GM21447 (cell line): Measurements from ENCODE around the gene RNF121.
"Not testable (repeated sequence)": the region's sequence is repeated elsewhere in the genome, so short reads cannot be mapped to it uniquely, and the experiment has no call there.

Source experiments
- ATAC-seq: cut with Tn5 transposase; IDR thresholded peaks from one replicate; pipeline ENCODE4 v1.9.1; 2021; ENCODE audit not compliant: unreplicated experiment

RNF121 gene

DNA sequence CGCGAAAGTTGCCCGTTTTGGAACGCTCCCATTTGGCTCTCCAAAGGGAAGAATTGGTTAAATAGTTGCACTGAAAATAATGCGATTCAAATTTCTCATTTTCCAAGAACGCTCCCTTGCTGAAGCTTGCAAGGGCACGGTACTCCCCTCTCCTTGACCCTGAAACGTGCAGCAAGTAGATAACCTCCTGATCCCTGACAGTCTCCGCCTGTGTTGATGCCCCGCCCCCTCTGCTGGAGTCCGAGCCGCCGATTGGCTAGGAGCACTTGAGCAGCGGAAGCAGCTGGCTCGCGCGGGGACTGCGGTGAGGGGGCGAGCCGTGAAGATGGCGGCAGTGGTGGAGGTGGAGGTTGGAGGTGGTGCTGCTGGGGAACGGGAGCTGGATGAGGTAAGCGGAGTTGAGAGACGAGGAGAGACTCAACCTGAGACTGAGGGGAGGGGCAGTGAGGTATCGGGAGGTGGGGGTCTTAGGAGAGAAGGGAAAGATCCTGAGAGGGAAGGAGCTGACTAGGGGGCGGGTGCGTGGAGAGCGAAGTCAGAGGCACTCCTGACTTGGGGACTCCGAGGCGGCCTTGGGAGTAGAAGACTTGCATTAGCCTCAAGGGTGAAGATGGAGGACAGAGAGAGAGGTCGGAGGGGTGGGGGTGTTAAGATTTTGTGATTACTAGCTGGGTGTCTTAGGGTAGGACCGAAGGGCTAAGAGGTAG, at the start of gene RNF121:
Gene RNF121 (plus strand): TSS at position 310 of the 707 bp plus-strand sequence. CDS start 16 bp downstream, at position 326.
- peak; percentile 78 for ATAC-seq

DNA sequence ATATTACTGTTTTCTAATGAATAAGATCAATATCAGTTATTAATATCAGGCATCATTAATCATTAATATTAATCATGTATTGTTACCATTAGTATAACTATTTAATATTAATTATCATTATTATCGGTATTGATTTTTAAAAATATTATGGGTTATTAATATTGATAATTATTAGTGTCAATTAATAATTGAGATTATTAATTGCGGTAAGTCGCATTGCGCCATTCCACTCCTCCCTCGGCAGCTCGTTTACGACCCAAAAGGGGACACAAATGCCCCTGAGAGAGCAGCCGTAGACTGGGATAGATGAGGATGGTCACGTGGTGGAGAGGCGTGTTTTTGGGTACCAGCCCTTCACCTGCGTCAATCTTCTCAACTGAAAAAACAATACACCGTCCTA, 43.0 kb upstream of the RNF121 start:
- not testable (repeated sequence) for ATAC-seq

DNA sequence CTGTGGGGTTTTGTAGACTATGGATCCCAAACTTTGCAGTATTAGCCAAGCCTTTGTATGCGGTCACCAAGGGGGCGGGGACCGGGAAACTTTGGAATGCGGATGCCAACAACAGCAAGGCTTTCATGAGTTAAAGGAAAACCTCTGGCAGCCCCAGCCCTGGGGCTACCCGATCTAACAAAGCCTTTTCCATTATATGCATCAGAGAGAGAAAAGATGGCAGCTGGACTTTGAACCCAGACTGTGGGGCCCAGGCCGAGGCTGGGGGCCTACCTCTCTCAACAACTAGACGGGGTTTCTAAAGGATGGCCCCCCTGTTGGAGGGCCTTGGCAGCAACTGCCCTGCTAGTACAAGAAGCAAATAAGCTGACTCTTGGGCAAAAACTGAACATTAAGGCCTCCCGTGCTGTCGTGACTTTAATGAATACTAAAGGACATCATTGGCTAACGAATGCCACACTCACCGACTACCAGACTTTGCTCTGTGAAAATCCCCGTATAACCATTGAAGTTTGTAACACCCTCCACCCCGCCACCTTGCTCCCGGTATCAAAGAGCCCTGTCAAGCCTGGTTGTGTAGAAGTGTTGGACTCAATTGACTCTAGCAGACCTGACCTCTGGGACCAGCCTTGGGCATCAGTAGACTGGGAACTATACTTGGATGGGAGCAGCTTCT, 40.4 kb upstream of the RNF121 start:
- not testable (repeated sequence) for ATAC-seq

DNA sequence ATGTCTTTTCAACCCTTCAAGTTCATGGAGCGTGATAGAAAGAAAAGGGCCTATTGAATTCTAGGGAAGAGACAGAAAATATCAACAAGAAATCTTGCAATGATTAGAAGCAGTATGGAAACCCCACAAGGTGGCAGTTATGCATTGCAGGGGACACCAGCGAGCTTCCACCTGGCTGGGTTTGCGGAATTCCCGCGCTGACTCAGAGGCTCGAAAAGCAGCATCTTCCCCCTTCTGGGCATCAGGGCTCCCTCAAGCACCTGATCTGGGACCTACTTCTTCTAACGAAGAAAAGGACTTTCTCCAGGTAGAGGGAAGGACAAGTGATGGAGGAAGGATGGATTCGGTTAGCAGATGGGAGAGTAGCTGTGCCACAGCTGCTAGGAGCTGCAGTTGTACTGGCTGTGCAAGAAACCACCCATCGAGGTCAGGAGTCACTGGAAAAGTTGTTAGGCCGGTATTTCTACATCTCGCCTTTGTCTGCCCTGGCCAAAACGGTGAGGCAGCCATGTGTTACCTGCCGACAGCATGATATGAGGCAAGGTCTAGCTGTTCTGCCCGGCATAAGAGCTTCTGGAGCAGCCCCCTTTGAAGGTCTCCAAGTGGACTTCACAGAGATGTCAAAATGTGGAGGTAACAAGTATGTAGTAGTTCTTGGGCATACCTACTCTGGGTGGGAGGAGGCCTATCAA, 39.5 kb upstream of the RNF121 start:
- not testable (repeated sequence) for ATAC-seq

DNA sequence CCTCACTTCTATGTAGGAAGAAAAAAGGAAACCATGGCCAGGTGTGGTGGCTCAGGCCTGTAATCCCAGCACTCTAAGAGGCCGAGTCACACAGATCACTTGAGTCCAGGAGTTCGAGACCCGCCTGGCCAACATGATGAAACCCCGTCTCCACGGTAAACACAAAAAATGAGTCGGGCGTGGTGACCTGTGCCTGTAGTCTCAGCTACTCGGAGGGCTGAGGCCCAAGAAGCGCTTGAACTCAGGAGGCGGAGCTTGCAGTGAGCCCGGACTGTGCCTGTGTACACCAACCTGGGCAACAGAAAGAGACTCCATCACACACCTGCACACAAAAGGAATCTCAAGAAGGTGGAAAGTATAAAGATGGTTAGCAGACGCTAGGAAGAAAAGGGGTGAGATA, 32.9 kb upstream of the RNF121 start:
- no peak for ATAC-seq

DNA sequence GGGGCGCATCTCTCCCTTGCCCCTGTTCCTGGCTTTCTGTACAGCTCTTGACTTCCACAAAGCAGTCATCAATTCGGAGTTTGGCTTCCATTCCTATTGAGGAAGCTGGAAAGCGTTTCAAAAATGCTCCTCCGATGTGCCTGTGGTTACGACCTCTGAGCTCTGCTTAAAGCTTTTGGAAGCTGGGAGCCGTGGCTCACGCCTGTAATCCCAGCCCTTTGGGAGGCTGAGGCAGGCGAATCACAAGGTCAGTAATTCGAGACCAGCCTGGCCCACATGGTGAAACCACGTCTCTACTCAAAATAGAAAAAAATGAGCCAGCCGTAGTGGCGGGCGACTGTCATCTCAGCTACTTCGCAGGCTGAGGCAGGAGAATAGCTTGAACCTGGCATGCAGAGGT, 27.7 kb upstream of the RNF121 start:
- not testable (repeated sequence) for ATAC-seq

DNA sequence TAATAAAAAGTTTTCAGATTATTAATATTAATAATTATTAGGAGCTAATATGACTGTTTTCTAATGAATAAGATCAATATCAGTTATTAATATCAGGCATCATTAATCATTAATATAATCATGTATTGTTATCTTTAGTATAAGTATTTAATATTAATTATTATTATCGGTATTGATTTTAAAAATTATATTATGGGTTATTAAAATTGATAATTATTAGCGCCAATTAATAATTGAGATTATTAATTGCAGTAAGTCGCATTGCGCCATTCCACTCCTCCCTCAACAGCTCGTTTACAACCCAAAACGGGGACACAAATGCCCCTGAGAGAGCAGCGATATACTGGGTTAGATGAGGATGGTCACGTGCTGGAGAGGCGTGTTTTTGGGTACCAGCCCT, 20.6 kb upstream of the RNF121 start:
- ATAC-seq = no peak

DNA sequence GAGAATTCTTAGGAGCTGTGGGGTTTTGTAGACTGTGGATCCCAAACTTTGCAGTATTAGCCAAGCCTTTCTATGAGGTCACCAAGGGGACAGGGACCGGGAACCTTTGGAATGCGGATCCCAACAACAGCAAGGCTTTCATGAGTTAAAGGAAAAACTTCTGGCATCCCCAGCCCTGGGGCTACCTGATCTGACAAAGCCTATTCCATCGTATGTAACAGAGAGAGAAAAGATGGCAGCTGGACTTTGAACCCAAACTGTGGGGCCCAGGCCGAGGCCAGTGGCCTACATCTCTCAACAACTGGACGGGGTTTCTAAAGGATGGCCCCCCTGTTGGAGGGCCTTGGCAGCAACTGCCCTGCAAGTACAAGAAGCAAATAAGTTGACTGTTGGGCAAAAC, 18.1 kb upstream of the RNF121 start:
- not testable (repeated sequence) for ATAC-seq

DNA sequence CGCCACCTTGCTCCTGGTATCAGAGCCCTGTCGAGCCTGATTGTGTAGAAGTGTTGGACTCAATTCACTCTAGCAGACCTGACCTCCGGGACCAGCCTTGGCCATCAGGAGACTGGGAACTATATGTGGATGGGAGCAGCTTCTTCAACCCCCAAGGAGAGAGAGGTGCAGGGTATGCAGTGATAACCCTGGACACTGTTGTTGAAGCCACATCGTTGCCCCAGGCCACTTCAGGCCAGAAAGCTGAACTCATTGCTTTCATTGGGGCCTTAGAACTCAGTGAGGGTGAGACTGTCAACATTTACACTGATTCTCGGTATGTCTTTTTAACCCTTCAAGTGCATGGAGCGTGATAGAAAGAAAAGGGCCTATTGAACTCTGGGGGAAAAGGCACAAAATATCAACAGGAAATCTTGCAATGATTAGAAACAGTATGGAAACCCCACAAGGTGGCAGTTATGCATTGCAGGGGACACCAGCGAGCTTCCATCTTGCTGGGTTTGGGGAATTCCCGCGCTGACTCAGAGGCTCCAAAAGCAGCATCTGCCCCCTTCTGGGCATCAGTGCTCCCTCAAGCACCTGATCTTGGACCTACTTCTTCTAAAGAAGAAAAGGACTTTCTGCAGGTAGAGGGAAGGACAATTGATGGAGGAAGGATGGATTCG, 17.4 kb upstream of the RNF121 start:
- ATAC-seq = not testable (repeated sequence)

DNA sequence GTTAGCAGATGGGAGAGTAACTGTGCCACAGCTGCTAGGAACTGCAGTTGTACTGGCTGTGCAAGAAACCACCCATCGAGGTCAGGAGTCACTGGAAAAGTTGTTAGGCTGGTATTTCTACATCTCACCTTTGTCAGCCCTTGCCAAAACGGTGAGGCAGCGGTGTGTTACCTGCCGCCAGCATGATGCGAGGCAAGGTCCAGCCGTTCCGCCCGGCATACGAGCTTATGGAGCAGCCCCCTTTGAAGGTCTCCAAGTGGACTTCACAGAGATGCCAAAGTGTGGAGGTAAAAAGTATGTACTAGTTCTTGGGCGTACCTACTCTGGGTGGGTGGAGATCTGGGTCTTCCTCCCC, 16.9 kb upstream of the RNF121 start:
- not testable (repeated sequence) for ATAC-seq

DNA sequence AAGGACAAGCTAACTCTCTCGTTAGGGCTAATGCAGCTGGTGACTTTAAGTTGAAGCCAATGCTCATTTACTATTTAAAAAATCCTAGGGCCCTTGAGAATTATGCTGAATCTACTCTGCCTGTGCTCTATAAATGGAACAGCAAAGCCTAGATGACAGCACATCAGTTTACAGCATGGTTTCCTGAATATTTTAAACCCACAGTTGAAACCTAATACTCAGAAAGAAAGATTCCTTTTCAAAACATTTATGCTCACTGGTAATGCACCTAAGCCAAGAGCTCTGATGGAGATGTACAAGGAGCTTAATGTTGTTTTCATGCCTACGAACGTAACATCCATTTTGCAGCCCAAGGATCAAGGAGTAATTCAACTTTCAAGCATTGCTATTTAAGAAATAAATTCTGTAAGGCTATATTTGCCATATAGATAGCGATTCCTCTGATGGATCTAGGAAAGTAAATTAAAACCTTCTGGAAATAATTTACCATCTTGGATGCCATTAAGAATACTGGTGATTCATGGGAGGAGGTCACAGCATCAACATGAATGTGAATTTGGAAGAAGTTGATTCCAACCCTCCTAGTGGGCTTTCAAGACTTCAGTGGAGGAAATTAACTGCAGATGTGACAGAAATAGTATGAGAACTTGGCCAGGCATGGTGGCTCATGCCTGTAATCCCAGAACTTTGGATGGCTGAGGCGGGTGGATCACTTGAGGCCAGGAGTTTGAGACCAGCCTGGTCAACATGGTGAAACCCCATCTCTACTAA, 14.9 kb upstream of the RNF121 start:
- ATAC-seq = no peak

DNA sequence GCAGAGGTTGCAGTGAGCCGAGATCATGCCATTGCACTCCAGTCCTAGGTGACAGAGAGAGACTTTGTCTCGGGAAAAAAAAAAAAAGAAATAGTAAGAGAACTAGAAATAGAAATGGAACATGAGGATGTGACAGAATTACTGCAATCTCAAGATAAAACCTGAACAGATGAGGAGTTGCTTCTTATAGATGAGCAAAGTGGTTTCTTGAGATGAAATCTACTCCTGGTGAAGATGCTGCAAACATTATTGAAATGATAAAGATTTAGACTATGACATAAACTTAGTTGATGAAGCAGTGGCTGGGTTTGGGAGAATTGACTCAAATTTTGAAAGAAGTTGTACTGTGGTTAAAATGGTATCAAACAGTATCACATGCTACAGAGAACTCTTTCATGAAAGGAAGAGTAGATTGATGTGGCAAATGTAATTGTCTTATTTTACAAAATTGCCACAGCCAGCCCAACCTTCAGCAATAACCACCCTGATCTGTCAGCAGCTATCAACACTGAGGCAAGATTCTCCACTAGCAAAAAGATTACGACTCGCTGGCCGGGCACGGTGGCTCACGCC, 14.1 kb upstream of the RNF121 start:
- no peak for ATAC-seq

DNA sequence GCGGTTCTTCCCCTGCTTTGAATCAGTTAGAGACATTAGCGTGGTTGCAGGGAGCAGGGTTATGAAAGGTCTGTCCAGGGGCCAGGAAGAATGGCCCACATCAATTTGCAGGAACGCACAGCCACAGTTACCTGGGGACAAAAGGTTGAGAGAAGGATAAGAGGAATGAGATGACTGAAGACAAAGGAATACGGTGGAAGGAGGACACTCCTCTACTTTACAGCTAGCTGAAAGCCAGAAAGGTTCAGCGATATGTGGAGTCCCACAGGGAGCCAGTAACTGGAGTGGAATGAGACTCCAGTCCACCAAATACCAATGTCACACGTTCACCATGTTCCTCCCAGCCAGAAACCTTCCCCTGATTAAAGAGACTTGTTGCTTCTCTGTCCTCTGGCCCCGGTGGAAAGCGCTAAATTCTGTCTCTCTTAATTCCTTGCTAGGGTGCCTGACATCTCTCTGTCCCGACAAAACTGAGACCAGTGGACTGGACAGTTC, 11.2 kb upstream of the RNF121 start:
- ATAC-seq = no peak

DNA sequence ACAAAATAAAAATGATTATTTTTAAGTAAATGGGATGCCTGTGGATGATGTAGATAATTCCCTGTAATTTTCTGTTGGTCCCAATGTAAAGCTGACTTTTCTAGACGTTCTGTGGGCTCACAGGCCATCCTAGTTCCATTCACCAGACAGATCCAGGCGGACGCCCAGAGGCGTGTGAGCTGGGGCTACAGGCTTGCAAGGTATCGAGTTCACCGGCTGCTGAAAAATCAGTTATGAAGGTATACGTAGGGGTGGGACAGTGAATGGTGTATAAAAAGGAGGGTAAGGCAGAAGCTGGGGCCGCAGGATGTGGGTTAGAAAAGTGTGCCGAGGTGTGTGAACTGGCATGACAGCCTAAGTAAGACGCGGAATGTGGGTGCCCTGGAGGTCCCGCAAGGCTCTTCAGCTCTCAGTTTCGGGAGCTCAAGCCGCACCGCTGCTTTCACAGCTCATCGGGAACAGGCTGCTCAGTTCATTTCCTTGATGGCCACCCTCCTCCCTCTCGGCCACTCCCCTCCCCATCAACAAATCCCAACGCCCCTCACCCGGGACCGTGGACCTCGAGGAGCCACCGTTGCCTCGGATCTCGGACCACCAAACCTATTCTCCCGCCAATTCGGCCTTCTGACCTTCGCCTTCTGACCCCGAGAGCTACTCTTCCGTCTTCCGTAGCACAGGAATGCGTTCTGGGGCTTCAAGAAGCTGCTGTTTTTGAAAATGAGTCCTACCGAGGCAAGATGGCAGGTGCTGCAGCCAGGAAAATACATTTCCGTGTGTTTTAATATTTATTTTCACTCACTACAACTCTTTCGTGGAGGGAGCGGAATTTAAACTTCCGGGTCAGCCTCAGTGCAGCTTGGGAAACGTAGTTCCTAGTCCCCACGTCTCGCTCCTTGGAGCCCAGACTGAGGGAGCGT, 768 bp upstream of the RNF121 start, which contains the start of gene XNDC1N:
Gene XNDC1N (minus strand): TSS at position 775 of the 917 bp plus-strand sequence. CDS start 5,241 bp downstream, outside the sequence.
- peak; percentile 67 for ATAC-seq

DNA sequence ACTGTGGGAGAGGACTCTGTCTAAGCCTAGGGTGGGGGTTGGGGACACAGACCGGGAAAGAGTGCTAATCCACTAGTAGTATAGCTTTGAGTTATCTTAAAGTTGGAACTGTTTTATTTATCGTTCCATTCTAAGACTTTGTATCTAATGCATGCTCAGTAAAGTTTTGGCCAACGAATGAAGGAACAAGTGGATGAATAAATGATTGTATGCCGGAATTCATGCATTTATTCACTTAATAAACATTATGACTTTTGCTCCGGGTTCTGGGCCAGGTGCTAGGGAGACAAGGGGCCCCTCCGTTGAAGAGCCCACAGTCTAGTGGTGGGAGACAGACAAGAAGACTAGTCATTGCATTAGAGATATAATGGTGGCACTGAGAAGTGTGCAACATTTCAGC, 645 bp downstream of the RNF121 start:
- ATAC-seq = no peak

DNA sequence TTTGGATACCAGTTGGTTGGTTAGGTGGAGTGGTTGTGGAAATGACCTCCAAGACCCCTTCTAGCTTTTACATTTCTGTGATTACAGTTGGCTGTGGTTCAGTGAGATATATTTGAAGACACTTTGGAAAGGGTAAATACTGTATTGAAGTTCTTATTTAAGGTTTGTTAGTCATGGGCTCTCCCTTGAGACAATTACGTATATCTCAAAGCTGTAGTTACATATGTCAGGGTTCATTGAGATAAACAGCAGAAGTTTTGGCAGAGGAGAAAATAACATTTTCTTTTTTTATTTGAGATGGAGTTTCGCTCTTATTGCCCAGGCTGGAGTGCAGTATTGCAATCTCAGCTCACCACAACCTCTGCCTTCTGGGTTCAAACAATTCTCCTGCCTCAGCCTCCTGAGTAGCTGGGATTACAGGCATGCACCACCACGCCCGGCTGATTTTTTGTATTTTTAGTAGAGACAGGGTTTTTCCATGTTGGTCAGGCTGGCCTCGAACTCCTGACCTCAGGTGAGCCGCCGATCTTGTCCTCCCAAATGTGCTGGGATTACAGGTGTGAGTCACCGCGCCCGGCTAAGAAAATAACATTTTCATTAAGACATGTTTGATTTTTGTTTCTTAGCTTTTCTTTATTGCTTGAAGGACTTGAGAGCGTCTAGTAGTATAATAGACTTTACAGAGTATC, 1.9 kb downstream of the RNF121 start:
- no peak for ATAC-seq

DNA sequence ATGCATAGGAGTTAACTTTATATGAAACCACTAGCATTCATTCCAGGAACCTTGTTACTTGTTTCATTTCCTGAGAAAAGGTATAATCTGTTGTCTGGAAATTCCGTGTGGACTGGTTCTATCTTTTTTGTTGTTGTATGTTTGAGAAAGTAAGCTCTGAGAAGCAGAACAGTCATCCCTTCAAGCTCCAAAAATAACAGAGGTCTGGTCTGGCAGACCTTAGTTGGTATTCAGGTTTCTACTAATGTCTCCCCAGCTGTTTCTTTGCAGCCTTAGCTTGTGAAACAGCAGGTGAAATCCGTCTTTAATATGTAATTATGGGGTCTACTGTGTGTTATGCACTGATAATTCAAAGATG, 2.4 kb downstream of the RNF121 start:
- ATAC-seq = no peak

DNA sequence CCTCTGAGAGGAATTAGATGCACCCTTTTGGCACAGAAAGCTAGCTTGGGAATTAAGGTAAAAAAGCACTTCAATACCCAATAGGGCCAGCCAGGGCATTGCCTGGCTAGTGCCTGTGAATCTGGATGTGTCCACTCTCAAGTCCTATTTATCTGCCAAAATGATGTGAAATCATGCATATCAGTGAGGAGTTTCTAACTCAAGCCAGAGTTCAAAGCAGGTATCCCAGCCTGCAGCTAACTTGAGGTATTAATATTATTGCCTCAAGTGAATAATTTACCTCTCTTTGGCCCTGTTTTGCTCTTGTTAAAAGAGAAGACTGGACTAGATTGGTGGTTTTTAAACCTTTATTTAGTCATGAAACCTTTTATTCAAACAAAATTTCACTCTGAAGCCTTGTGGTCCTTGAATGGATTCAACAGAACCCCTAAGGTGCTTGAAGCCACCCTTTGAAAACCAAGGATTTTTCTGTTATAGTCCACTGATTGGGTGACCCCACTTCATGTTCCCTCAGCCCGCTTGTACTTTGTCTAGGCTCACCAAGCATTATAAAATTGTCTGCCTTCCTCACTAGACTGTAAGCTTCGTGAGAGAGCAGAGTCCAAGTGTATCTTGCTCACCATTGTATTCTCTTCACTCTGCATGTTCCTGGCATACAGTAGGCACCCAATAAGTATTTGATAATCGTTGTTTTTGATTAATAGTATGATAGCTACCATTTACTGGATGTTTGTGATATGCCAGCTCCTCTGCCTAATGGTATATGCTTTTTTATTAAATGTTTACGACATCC, 4.5 kb downstream of the RNF121 start:
- no peak for ATAC-seq
